Sigmoid colon (tissue), 7 donors: ENCODE results near the gene ANP32A. TPM values are rescaled to one million over a fixed set of nuclear protein-coding genes. Genes with fewer than 3 reads are reported as not detected.

ENCODE experiments used
- DNase-seq: peaks from one replicate; pipeline ENCODE4 v3.0.0-alpha.2; 2019
- H3K27ac ChIP-seq, 4 donors: fragments of 200-600 bp; sonication (generic); one replicate each; pipeline ENCODE4 v1.5.1; 2016 to 2019; ENCODE audit warnings: mild to moderate bottlenecking in 1 of 4
- H3K27me3 ChIP-seq, 3 donors: fragments of 200-600 bp; sonication (generic); one replicate each; pipeline ENCODE4 v1.5.1; 2019; ENCODE audit warnings: mild to moderate bottlenecking in 1 of 3
- H3K36me3 ChIP-seq, 4 donors: fragments of 200-600 bp; sonication (generic); one replicate each; pipeline ENCODE4 v1.5.1; 2016 to 2019
- H3K4me1 ChIP-seq, 4 donors: fragments of 200-600 bp; sonication (generic); one replicate each; pipeline ENCODE4 v1.5.1; 2017 to 2019
- H3K4me3 ChIP-seq, 4 donors: fragments of 200-600 bp; sonication (generic); one replicate each; pipeline ENCODE4 v1.5.1; 2017 to 2019; ENCODE audit warnings: mild to moderate bottlenecking in 2 of 4, moderate library complexity in 1 of 4
- H3K9me3 ChIP-seq, 4 donors: fragments of 200-600 bp in 3 of 4; sonication (generic) in 3 of 4; one replicate each; pipeline versions ENCODE4 v1.5.1 to v1.6.1; 2013 to 2019
- CTCF ChIP-seq, 4 experiments: fragments of 450-650 bp in 3 of 4; fragments of 200-600 bp in 1 of 4; IDR thresholded peaks; one replicate each; pipeline ENCODE4 v1.5.1; 2016 to 2019; ENCODE audit warnings: antibody characterized with exemption in 4 of 4, mild to moderate bottlenecking in 3 of 4, moderate library complexity in 2 of 4
- EP300 ChIP-seq, 4 donors: sonication (generic); formaldehyde crosslinking; IDR thresholded peaks; one replicate each; pipeline ENCODE4 v1.6.1; 2017; ENCODE audit warnings: antibody characterized with exemption in 4 of 4
- POLR2A ChIP-seq, 2 donors: fragments of 450-650 bp; IDR thresholded peaks; one replicate each; pipeline ENCODE4 v1.6.1; 2016; ENCODE audit warnings: antibody characterized with exemption in 2 of 2, mild to moderate bottlenecking in 2 of 2, moderate library complexity in 2 of 2
- POLR2AphosphoS5 ChIP-seq, 4 donors: sonication (generic); formaldehyde crosslinking; IDR thresholded peaks; one replicate each; pipeline ENCODE4 v1.6.1; 2017; ENCODE audit warnings: antibody characterized with exemption in 4 of 4
- WGBS, 2 donors: extraction: QIAGEN DNeasy Blood & Tissue Kit; methylation state at CpG; one replicate each; pipeline ENCODE4 v1.1.7; 2013; 5-methylcytosine and 5-hydroxymethylcytosine counted together
- intact Hi-C: fragments of 100-400 bp; cut with DNase I; formaldehyde crosslinking; loops from one replicate; pipeline ENCODE4 v1.15.1; 2023
- polyA plus RNA-seq, 3 donors: library from polyadenylated mRNA; stranded (reverse); fragments of 200-250 nt; gene quantifications; one replicate each; pipeline ENCODE4 v1.2.3, GENCODE V29; 2013
- total RNA-seq, 4 donors: library from RNA; depleted of rRNA; stranded (reverse); fragments of >200 nt; gene quantifications; one replicate each; pipeline ENCODE4 v1.1.0, GENCODE V29; 2016
- donor health status: healthy with polysubstance abuse.
- donor health status: Bipolar disorder and iron deficiency.
- donor health status: healthy.

Gene ANP32A
- total and polyA plus RNA-seq, 7 donors, result 37.6 to 152 (median 67.3) TPM

GRCh38 chr15:68778876-68779275, 41.8 kb downstream of the ANP32A start:
- intact Hi-C loops, result no loop called here
- no peak for DNase-seq
- no peak overlapping the region for H3K4me3 ChIP-seq
- no peaks in the 10 kb centered on the region for H3K9me3 ChIP-seq
- H3K4me1 ChIP-seq, result peaks cover 0 to 24% (median 20%) of the 10 kb centered on the region in 4 donors
- H3K27ac ChIP-seq, result no peak overlapping the region
- H3K36me3 ChIP-seq, result peaks cover 6 to 54% (median 10%) of the 10 kb centered on the region in 4 donors
- H3K27me3 ChIP-seq, result no peaks in the 10 kb centered on the region
- WGBS, 2 donors, result 89 to 91% methylated on average over 9 of the region's 9 CpGs
- TF ChIP-seq CTCF (IDR thresholded peaks at IDR 0.05), result no peak
- no peak for TF ChIP-seq POLR2A (IDR thresholded peaks at IDR 0.05)

- no peak for DNase-seq
- intact Hi-C loops, result no loop called here
- Histone ChIP-seq H3K27ac (peak overlapping the region; percentile 45 to 67 (median 52)), H3K9me3 (no peaks in the 10 kb centered on the region), H3K4me3 (no peak overlapping the region), H3K4me1 (peaks cover 0 to 24% (median 20%) of the 10 kb centered on the region in 4 donors), H3K27me3 (no peaks in the 10 kb centered on the region), H3K36me3 (peaks cover 2 to 37% (median 9%) of the 10 kb centered on the region in 4 donors)
- TF ChIP-seq POLR2A (IDR thresholded peaks at IDR 0.05), result no peak
- no peak for TF ChIP-seq CTCF (IDR thresholded peaks at IDR 0.05)
- TF ChIP-seq EP300 (IDR thresholded peaks at IDR 0.05), result no peak
- TF ChIP-seq POLR2AphosphoS5 (IDR thresholded peaks at IDR 0.05), result no peak
- 89 to 92% methylated on average over 10 of the region's 10 CpGs for WGBS, 2 donors
Observed at GRCh38 chr15:68776477-68777270, 44.0 kb downstream of the ANP32A start.

- 79 to 81% methylated on average over 8 of the region's 8 CpGs for WGBS, 2 donors
- H3K27ac ChIP-seq, result peak overlapping the region; percentile 45 to 67 (median 52)
Observed at GRCh38 chr15:68775671-68776476, 44.8 kb downstream of the ANP32A start.

GRCh38 chr15:68775236-68775577, 45.5 kb downstream of the ANP32A start:
- TF ChIP-seq POLR2AphosphoS5 (IDR thresholded peaks at IDR 0.05), result no peak
- TF ChIP-seq POLR2A (IDR thresholded peaks at IDR 0.05), result no peak
- TF ChIP-seq EP300 (IDR thresholded peaks at IDR 0.05), result no peak
- no peak for TF ChIP-seq CTCF (IDR thresholded peaks at IDR 0.05)
- 97% methylated on average over 3 of the region's 3 CpGs for WGBS, 2 donors
- DNase-seq, result no peak
- H3K4me1 ChIP-seq, result peaks cover 0 to 24% (median 20%) of the 10 kb centered on the region in 4 donors
- H3K27me3 ChIP-seq, result no peaks in the 10 kb centered on the region
- H3K9me3 ChIP-seq, result no peaks in the 10 kb centered on the region
- peak overlapping the region; percentile 45 to 67 (median 52) for H3K27ac ChIP-seq
- intact Hi-C loops, result no loop called here
- no peak overlapping the region for H3K4me3 ChIP-seq
- H3K36me3 ChIP-seq, result peaks cover 0 to 25% (median 3%) of the 10 kb centered on the region in 4 donors

More at GRCh38 chr15:68775671-68776476, 44.8 kb downstream of the ANP32A start:
- peak; percentile 95 for DNase-seq
- Histone ChIP-seq H3K4me3 (no peak overlapping the region), H3K27me3 (no peaks in the 10 kb centered on the region), H3K9me3 (no peaks in the 10 kb centered on the region), H3K36me3 (peaks cover 0 to 32% (median 8%) of the 10 kb centered on the region in 4 donors), H3K4me1 (peaks cover 0 to 24% (median 20%) of the 10 kb centered on the region in 4 donors)
- TF ChIP-seq POLR2AphosphoS5 (IDR thresholded peaks at IDR 0.05), result peak in 2 of 4 donors; percentile 10 to 40
- TF ChIP-seq POLR2A (IDR thresholded peaks at IDR 0.05), result no peak
- no peak for TF ChIP-seq EP300 (IDR thresholded peaks at IDR 0.05)
- intact Hi-C loops, result no loop called here
